GM13976 (cell line): ENCODE measurements around the gene KRT28.
"Not testable (repeated sequence)": the region's sequence is repeated elsewhere in the genome, so short reads cannot be mapped to it uniquely, and the experiment has no call there.

Experiments used
- DNase-seq: peaks from one replicate; pipeline ENCODE4 v3.0.0; 2012; ENCODE audit warnings: low spot score
- in situ Hi-C: fragments of 300-500 bp; cut with MboI; formaldehyde crosslinking; loops from one replicate; pipeline ENCODE4 v1.12.0; 2022; ENCODE audit warnings: low sequenced_read_pairs, mixed read lengths, inconsistent platforms; ENCODE audit not compliant: unreplicated experiment
- TF ChIP-seq, protein P1 (sequence below): IDR thresholded peaks from 2 replicates; pipeline ENCODE4 v1.5.1; 2012; ENCODE audit warnings: borderline replicate concordance, mild to moderate bottlenecking; ENCODE audit not compliant: insufficient read depth; ENCODE audit errors: extremely low read depth, missing control alignments, control extremely low read depth

The KRT28 gene

DNA sequence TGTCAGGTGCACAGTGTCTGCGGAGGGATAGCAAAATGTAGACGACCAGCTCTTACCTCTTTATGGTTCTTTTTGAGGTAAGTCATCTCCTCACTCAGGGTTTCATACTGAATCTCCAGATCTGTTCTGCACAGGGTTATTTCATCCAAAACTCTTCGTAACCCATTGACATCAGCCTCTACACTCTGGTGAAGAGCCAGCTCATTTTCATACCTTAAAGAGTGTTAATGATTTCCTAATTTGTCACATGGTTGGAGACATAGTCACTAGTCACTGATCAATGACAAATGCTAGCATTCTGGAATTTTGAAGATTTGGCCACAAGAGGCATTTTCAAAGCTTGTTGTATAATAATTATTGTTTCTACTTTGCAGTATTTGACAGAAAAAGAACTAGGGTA is 46.0 kb downstream of the KRT28 start:
- in situ Hi-C loops = no loop called here
- TF ChIP-seq, protein P1, sequence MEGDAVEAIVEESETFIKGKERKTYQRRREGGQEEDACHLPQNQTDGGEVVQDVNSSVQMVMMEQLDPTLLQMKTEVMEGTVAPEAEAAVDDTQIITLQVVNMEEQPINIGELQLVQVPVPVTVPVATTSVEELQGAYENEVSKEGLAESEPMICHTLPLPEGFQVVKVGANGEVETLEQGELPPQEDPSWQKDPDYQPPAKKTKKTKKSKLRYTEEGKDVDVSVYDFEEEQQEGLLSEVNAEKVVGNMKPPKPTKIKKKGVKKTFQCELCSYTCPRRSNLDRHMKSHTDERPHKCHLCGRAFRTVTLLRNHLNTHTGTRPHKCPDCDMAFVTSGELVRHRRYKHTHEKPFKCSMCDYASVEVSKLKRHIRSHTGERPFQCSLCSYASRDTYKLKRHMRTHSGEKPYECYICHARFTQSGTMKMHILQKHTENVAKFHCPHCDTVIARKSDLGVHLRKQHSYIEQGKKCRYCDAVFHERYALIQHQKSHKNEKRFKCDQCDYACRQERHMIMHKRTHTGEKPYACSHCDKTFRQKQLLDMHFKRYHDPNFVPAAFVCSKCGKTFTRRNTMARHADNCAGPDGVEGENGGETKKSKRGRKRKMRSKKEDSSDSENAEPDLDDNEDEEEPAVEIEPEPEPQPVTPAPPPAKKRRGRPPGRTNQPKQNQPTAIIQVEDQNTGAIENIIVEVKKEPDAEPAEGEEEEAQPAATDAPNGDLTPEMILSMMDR = no peak
- DNase-seq = no peak

DNA sequence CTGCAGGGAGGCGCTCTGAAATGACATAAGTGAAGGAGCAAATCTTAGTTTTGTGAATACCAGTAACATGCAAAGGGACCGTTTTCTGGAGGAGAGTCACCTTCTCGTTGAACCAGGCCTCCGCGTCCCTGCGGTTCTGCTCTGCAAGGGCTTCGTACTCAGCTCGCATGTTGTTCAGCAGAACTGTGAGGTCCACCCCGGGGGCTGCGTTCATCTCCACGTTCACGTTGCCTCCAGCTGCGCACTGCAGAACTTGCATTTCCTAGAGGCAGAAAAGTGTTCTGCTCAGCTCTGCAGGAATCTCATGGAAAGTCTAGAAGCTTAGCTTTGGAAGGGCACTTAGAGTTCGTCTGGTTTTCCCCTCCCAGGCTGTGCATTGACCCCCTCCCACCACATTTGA is 48.7 kb downstream of the KRT28 start:
- no peak for DNase-seq
- TF ChIP-seq, protein P1 = no peak
- in situ Hi-C loops = no loop called here

DNA sequence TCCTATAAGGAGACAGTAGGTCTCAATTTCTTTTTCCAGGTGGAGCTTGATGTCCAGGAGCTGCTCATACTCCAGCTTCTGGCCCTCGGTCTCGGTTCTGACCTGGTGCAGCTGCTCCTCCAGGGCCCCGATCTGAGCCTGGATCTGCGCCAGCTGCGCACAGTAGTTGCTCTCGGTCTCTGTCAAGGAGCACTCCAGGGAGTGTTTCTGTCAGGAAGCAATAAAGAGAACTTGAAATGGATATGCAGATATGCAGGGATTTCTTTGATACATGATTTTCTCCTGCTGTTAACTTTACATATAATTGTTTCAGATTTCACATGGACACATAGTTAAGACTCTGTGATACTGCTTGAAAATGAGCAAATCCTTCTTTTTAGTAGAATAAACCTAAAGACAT is 49.4 kb downstream of the KRT28 start:
- no peak for DNase-seq
- in situ Hi-C loops = no loop called here
- TF ChIP-seq, protein P1 = no peak

DNA sequence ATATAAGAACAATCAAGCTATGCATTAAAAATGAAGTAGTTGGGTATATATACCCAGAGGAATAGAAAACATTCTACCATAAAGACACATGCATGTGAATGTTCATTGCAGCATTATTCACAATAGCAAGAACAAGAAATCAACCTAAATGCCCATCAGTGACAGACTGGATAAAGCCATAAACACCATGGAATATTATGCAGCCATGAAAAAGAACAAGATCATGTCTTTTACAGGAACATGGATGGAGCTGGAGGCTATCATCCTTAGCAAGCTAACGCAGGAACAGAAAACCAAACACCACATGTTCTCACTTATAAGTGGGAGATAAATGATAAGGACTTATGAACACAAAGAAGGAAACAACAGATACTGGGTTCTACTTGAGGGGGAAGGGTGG is 51.1 kb downstream of the KRT28 start:
- in situ Hi-C loops, DNase-seq: not testable (repeated sequence)
